ENCODE measurements around the gene KIAA0930. TPM values are rescaled to one million over a fixed set of nuclear protein-coding genes. Genes with fewer than 3 reads are reported as not detected.

KIAA0930 gene
- total and polyA plus RNA-seq, 2 donors (not counting 1 experiment from before 2014, with no cell fraction given), result 27.0 to 46.8 TPM

- ATAC-seq (ENCODE audit: low read depth), result no peak
- no peak overlapping the region for H3K27ac ChIP-seq (ENCODE audit: low read length in 2 of 2)
- H4K20me1 ChIP-seq (ENCODE audit: control insufficient read depth, insufficient read depth, low read length, poor library complexity, severe bottlenecking), result no peaks in the 10 kb centered on the region
- H3K4me1 ChIP-seq (ENCODE audit: control insufficient read depth in 2 of 2, insufficient read depth in 2 of 2, low read length in 2 of 2), result peaks cover 0 to 12% of the 10 kb centered on the region in 2 donors
- no peaks in the 10 kb centered on the region for H3K27me3 ChIP-seq (replicated peaks in 1 of 4; ENCODE audit: control extremely low read depth in 1 of 4, control insufficient read depth in 3 of 4, insufficient read depth in 4 of 4, low read length in 3 of 4)
- intact Hi-C loops (cut with micrococcal nuclease), result loop anchor here (5.0 kb wide), 1 partner anchor 322 kb away; no protein-coding TSS in a partner anchor
- no peak overlapping the region for H3K4me3 Mint-ChIP-seq
- peaks cover 14% of the 10 kb centered on the region for H3K4me1 Mint-ChIP-seq
- H3K27me3 Mint-ChIP-seq, result no peaks in the 10 kb centered on the region
- ChIA-PET POLR2A (no interaction called here), CTCF (no interaction called here)
- no peaks in the 10 kb centered on the region for H3K79me2 ChIP-seq (ENCODE audit: control insufficient read depth, insufficient read depth, low read length)
- no peak overlapping the region for H3K4me2 ChIP-seq (replicated peaks; ENCODE audit: low read depth, low read length, poor library complexity, severe bottlenecking)
- H3K9me3 Mint-ChIP-seq (ENCODE audit: insufficient read depth), result no peaks in the 10 kb centered on the region
- no peak overlapping the region for H2AFZ ChIP-seq (ENCODE audit: insufficient read depth, low read depth, low read length, poor library complexity, severe bottlenecking)
- H3K9ac ChIP-seq (ENCODE audit: low read length), result no peak overlapping the region
- H3K9me3 ChIP-seq (ENCODE audit: control extremely low read depth in 1 of 3, control insufficient read depth in 2 of 3, insufficient read depth in 1 of 3, low read length in 2 of 3), result no peaks in the 10 kb centered on the region
- H3K4me3 ChIP-seq (ENCODE audit: control extremely low read depth in 1 of 5, extremely low read depth in 1 of 5, insufficient read depth in 1 of 5, low read depth in 2 of 5, low read length in 4 of 5), result no peak overlapping the region
- no peaks in the 10 kb centered on the region for H3K36me3 ChIP-seq (replicated peaks in 1 of 2; ENCODE audit: control extremely low read depth in 1 of 2, control insufficient read depth in 1 of 2, extremely low read depth in 1 of 2, insufficient read depth in 2 of 2, low read length in 1 of 2)
- WGBS (ENCODE audit: insufficient coverage), result 77% methylated on average over 5 of the region's 6 CpGs
- TF ChIP-seq CTCF (IDR thresholded peaks at IDR 0.05), result no peak
- TF ChIP-seq EZH2 (IDR thresholded peaks at IDR 0.05; ENCODE audit: borderline replicate concordance, insufficient read depth, low read depth, low read length, poor library complexity, severe bottlenecking), result no peak
- DNase-seq, result no peak
- H3K27ac Mint-ChIP-seq, result no peak overlapping the region
These were observed 14.1 kb upstream of the KIAA0930 start for GRCh38 chr22:45254789-45255278.

GRCh38 chr22:45254388-45254787 lies 13.7 kb upstream of the KIAA0930 start:
- no peak overlapping the region for H2AFZ ChIP-seq (ENCODE audit: insufficient read depth, low read depth, low read length, poor library complexity, severe bottlenecking)
- intact Hi-C loops (cut with micrococcal nuclease), result no loop called here
- WGBS (ENCODE audit: insufficient coverage), result 81% methylated on average over 3 of the region's 7 CpGs
- no peaks in the 10 kb centered on the region for H4K20me1 ChIP-seq (ENCODE audit: control insufficient read depth, insufficient read depth, low read length, poor library complexity, severe bottlenecking)
- peaks cover 0 to 14% of the 10 kb centered on the region in 2 donors for H3K4me1 ChIP-seq (ENCODE audit: control insufficient read depth in 2 of 2, insufficient read depth in 2 of 2, low read length in 2 of 2)
- peaks cover 12% of the 10 kb centered on the region for H3K4me1 Mint-ChIP-seq
- no peaks in the 10 kb centered on the region for H3K27me3 ChIP-seq (replicated peaks in 1 of 4; ENCODE audit: control extremely low read depth in 1 of 4, control insufficient read depth in 3 of 4, insufficient read depth in 4 of 4, low read length in 3 of 4)
- H3K79me2 ChIP-seq (ENCODE audit: control insufficient read depth, insufficient read depth, low read length), result no peaks in the 10 kb centered on the region
- no peak overlapping the region for H3K27ac Mint-ChIP-seq
- H3K27ac ChIP-seq (ENCODE audit: low read length in 2 of 2), result no peak overlapping the region
- no peaks in the 10 kb centered on the region for H3K36me3 ChIP-seq (replicated peaks in 1 of 2; ENCODE audit: control extremely low read depth in 1 of 2, control insufficient read depth in 1 of 2, extremely low read depth in 1 of 2, insufficient read depth in 2 of 2, low read length in 1 of 2)
- no peaks in the 10 kb centered on the region for H3K9me3 Mint-ChIP-seq (ENCODE audit: insufficient read depth)
- POLR2A ChIA-PET, result no interaction called here
- H3K4me3 Mint-ChIP-seq, result no peak overlapping the region
- TF ChIP-seq EZH2 (IDR thresholded peaks at IDR 0.05; ENCODE audit: borderline replicate concordance, insufficient read depth, low read depth, low read length, poor library complexity, severe bottlenecking), result no peak
- TF ChIP-seq CTCF (IDR thresholded peaks at IDR 0.05), result no peak
- CTCF ChIA-PET, result no interaction called here
- H3K9me3 ChIP-seq (ENCODE audit: control extremely low read depth in 1 of 3, control insufficient read depth in 2 of 3, insufficient read depth in 1 of 3, low read length in 2 of 3), result no peaks in the 10 kb centered on the region
- DNase-seq, result no peak
- H3K4me2 ChIP-seq (replicated peaks; ENCODE audit: low read depth, low read length, poor library complexity, severe bottlenecking), result no peak overlapping the region
- no peak overlapping the region for H3K4me3 ChIP-seq (ENCODE audit: control extremely low read depth in 1 of 5, extremely low read depth in 1 of 5, insufficient read depth in 1 of 5, low read depth in 2 of 5, low read length in 4 of 5)
- no peak overlapping the region for H3K9ac ChIP-seq (ENCODE audit: low read length)
- ATAC-seq (ENCODE audit: low read depth), result no peak
- no peaks in the 10 kb centered on the region for H3K27me3 Mint-ChIP-seq

All from B cell (primary cell).